ENCODE measurements around the gene MATCAP1. TPM values are rescaled to one million over a fixed set of nuclear protein-coding genes. Genes with fewer than 3 reads are reported as not detected.
A peak's percentile ranks its signal among the peaks of the same experiment; 100 is the strongest.

The MATCAP1 gene
- total and polyA plus RNA-seq, 7 donors: 4.2 to 9.7 (median 6.5) TPM

DNA sequence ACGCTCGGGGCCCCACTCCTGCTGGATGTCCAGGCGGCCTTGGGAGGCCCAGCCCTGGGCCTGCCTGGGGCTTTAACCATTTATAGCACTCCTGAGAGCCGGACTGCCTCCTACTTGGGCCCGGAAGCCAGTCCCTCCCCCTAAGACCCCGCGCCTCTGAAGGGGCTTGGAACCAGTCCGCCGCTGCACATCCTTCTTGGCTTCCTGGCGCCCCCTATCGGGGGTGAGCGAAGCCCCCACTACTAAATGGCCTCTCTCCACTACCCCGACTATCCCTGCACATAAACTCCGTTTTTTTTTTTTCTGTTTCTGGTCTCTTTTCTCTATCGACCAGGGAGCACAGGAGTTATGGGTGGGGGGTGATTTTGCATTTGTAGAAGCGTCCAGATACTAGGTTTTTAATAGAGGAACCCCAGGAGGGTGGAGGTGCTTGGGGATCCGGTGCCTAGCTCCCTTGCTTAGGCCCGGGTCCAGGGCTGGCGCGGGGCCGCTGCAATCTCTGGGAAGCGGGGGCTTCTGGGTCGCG, 14.1 kb downstream of the MATCAP1 start:
- Histone ChIP-seq H3K4me3 (peak overlapping the region; percentile 73), H3K4me1 (peaks cover 42% of the 10 kb centered on the region), H3K36me3 (ENCODE audit: insufficient read depth in 1 of 2, low read depth in 1 of 2) (peaks cover 0 to 20% of the 10 kb centered on the region in 2 donors), H3K27me3 (ENCODE audit: insufficient read depth in 3 of 3, low read length in 2 of 3) (no peaks in the 10 kb centered on the region), H3K9me3 (no peaks in the 10 kb centered on the region), H3K27ac (peak overlapping the region; percentile 97)
- intact Hi-C loops (cut with DNase I): no loop called here
- DNase-seq (no peak), ATAC-seq (peak in 3 of 4 donors; percentile 7 to 26 (median 20))
- WGBS, 3 donors: 3 to 10% (median 7%) methylated on average over 23 to 24 of the region's 24 CpGs
- TF ChIP-seq, protein P1, sequence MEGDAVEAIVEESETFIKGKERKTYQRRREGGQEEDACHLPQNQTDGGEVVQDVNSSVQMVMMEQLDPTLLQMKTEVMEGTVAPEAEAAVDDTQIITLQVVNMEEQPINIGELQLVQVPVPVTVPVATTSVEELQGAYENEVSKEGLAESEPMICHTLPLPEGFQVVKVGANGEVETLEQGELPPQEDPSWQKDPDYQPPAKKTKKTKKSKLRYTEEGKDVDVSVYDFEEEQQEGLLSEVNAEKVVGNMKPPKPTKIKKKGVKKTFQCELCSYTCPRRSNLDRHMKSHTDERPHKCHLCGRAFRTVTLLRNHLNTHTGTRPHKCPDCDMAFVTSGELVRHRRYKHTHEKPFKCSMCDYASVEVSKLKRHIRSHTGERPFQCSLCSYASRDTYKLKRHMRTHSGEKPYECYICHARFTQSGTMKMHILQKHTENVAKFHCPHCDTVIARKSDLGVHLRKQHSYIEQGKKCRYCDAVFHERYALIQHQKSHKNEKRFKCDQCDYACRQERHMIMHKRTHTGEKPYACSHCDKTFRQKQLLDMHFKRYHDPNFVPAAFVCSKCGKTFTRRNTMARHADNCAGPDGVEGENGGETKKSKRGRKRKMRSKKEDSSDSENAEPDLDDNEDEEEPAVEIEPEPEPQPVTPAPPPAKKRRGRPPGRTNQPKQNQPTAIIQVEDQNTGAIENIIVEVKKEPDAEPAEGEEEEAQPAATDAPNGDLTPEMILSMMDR (IDR thresholded peaks at IDR 0.05): peak; percentile 58

- WGBS, 3 donors: 39 to 47% (median 42%) methylated on average over 9 of the region's 9 CpGs
- ATAC-seq (no peak), DNase-seq (no peak)
- Histone ChIP-seq H3K36me3 (ENCODE audit: insufficient read depth in 1 of 2, low read depth in 1 of 2) (peaks cover 0 to 20% of the 10 kb centered on the region in 2 donors), H3K4me1 (peaks cover 38% of the 10 kb centered on the region), H3K27ac (peak overlapping the region; percentile 97), H3K4me3 (peak overlapping the region; percentile 73), H3K27me3 (ENCODE audit: insufficient read depth in 3 of 3, low read length in 2 of 3) (no peaks in the 10 kb centered on the region), H3K9me3 (no peaks in the 10 kb centered on the region)
- intact Hi-C loops (cut with DNase I): no loop called here
- TF ChIP-seq, protein P1 (IDR thresholded peaks at IDR 0.05): no peak
These were observed 14.7 kb downstream of the MATCAP1 start for GRCh38 chr16:67169011-67169451.

- Histone ChIP-seq H3K4me1 (peaks cover 40% of the 10 kb centered on the region), H3K4me3 (no peak overlapping the region), H3K27ac (peak overlapping the region; percentile 97), H3K9me3 (no peaks in the 10 kb centered on the region), H3K36me3 (ENCODE audit: insufficient read depth in 1 of 2, low read depth in 1 of 2) (peaks cover 0 to 20% of the 10 kb centered on the region in 2 donors), H3K27me3 (ENCODE audit: insufficient read depth in 3 of 3, low read length in 2 of 3) (no peaks in the 10 kb centered on the region)
- no peak for ATAC-seq
- TF ChIP-seq, protein P1 (IDR thresholded peaks at IDR 0.05): no peak
- WGBS, 3 donors: 78 to 92% (median 85%) methylated on average over 7 of the region's 7 CpGs
- peak in 1 of 2 donors; percentile 12 for DNase-seq
- intact Hi-C loops (cut with DNase I): no loop called here
These were observed 16.2 kb downstream of the MATCAP1 start for GRCh38 chr16:67167588-67167987.

GRCh38 chr16:67166598-67167168, 17.1 kb downstream of the MATCAP1 start:
- intact Hi-C loops (cut with DNase I): no loop called here
- H3K27me3 ChIP-seq (ENCODE audit: insufficient read depth in 3 of 3, low read length in 2 of 3): no peaks in the 10 kb centered on the region
- H3K4me3 ChIP-seq: no peak overlapping the region
- H3K27ac ChIP-seq: peak overlapping the region; percentile 97
- H3K9me3 ChIP-seq: no peaks in the 10 kb centered on the region
- TF ChIP-seq, protein P1 (IDR thresholded peaks at IDR 0.05): no peak
- peaks cover 0 to 20% of the 10 kb centered on the region in 2 donors for H3K36me3 ChIP-seq (ENCODE audit: insufficient read depth in 1 of 2, low read depth in 1 of 2)
- ATAC-seq (no peak), DNase-seq (no peak)
- peaks cover 43% of the 10 kb centered on the region for H3K4me1 ChIP-seq
- WGBS, 3 donors: 73 to 88% (median 83%) methylated on average over 5 of the region's 5 CpGs
